Right lobe of liver (tissue), 6 donors: ENCODE measurements around the gene PRKAG3. TPM values are rescaled to one million over a fixed set of nuclear protein-coding genes. Genes with fewer than 3 reads are reported as not detected.

Source experiments
- ATAC-seq, 4 donors: fragments of 200-7000 bp; cut with Tn5 transposase; one replicate each; pipeline ENCODE4 v1.9.1; 2020; ENCODE audit warnings: mild to moderate bottlenecking in 4 of 4, moderate library complexity in 4 of 4
- DNase-seq, 3 donors: peaks; one replicate each; pipeline ENCODE4 v3.0.0-alpha.2; 2020
- H3K27ac ChIP-seq, 3 donors: fragments of 200-600 bp; one replicate each; pipeline ENCODE4 v1.8.0; 2022
- H3K27me3 ChIP-seq, 2 donors: fragments of 200-600 bp; one replicate each; pipeline ENCODE4 v1.8.0; 2022
- H3K36me3 ChIP-seq, 4 donors: fragments of 200-600 bp; sonication (generic) in 1 of 4; one replicate each; pipeline versions ENCODE4 v1.5.1 to v1.8.0; 2017 to 2022; ENCODE audit warnings: control low read depth in 1 of 4
- H3K4me1 ChIP-seq, 4 donors: fragments of 200-600 bp; sonication (generic) in 1 of 4; one replicate each; pipeline versions ENCODE4 v1.5.1 to v1.8.0; 2017 to 2022; ENCODE audit warnings: control low read depth in 1 of 4
- H3K4me3 ChIP-seq, 3 donors: fragments of 200-600 bp; one replicate each; pipeline ENCODE4 v1.8.0; 2022
- H3K9me3 ChIP-seq, 4 donors: fragments of 200-600 bp; sonication (generic) in 1 of 4; one replicate each; pipeline versions ENCODE4 v1.5.1 to v1.8.0; 2017 to 2022; ENCODE audit warnings: control low read depth in 1 of 4
- CTCF ChIP-seq, 4 donors: fragments of 200-600 bp in 3 of 4; fragments of 450-650 bp in 1 of 4; IDR thresholded peaks; one replicate each; pipeline versions ENCODE4 v1.5.1 to v1.8.0; 2016 to 2022; ENCODE audit warnings: antibody characterized with exemption in 4 of 4, mild to moderate bottlenecking in 2 of 4
- POLR2A ChIP-seq: fragments of 450-650 bp; IDR thresholded peaks from one replicate; pipeline ENCODE4 v1.6.1; 2017; ENCODE audit warnings: antibody characterized with exemption, mild to moderate bottlenecking
- WGBS: methylation state at CpG from one replicate; pipeline ENCODE4 v1.1.6; 2018; ENCODE audit warnings: low coverage, low lambda C conversion rate; ENCODE audit not compliant: insufficient coverage; ENCODE audit errors: missing lambda C conversion rate; 5-methylcytosine and 5-hydroxymethylcytosine counted together
- intact Hi-C, 2 donors: fragments of 100-400 bp; cut with DNase I; formaldehyde crosslinking; loops; one replicate each; pipeline versions ENCODE4 v1.11.2 to v1.14.1; 2022
- total RNA-seq, 6 experiments: library from RNA; depleted of rRNA in 2 of 6; stranded (reverse); fragments of >200 nt in 2 of 6; fragmentation: NEBNext Ultra II Directional in 3 of 6; extraction: Animal tissue kit (Norgen Biotek cat#: 25700) in 3 of 6; gene quantifications; one replicate each; pipeline versions ENCODE4 v1.1.0 to v1.2.4, GENCODE V29; 2016 to 2023
- donor health status: DM: no; HTN: yes; CAD: no.
- donor health status: DM: no; HTN: no; CAD: no.
- donor health status: DM: no; HTN: no; CAD: no.
- donor health status: DM: no; HTN: yes; CAD: no.
- donor health status: DM: no; HTN: yes; CAD: no.

PRKAG3 gene
- total RNA-seq, 6 experiments from 2014 or later, result not detected

- Histone ChIP-seq H3K36me3 (peaks cover 0 to 18% (median 4%) of the 10 kb centered on the region in 4 donors), H3K27me3 (no peaks in the 10 kb centered on the region), H3K27ac (no peak overlapping the region), H3K9me3 (no peaks in the 10 kb centered on the region), H3K4me1 (no peaks in the 10 kb centered on the region), H3K4me3 (no peak overlapping the region)
- ATAC-seq (peak in 3 of 4 donors; percentile 9 to 33 (median 24)), DNase-seq (no peak)
- TF ChIP-seq POLR2A, result no peak
- intact Hi-C loops, result no loop called here
- 100% methylated on average over 1 of the region's 7 CpGs for WGBS
These were observed 7.6 kb downstream of the PRKAG3 start for GRCh38 chr2:218824004-218824403.

- no peak for DNase-seq
- H3K4me3 ChIP-seq, result no peak overlapping the region
- peaks cover 0 to 25% (median 7%) of the 10 kb centered on the region in 4 donors for H3K36me3 ChIP-seq
- H3K27me3 ChIP-seq, result no peaks in the 10 kb centered on the region
- WGBS, result 43% methylated on average over 3 of the region's 9 CpGs
- H3K9me3 ChIP-seq, result no peaks in the 10 kb centered on the region
- intact Hi-C loops, result no loop called here
- H3K4me1 ChIP-seq, result no peaks in the 10 kb centered on the region
- no peak overlapping the region for H3K27ac ChIP-seq
- peak in 1 of 4 donors; percentile 19 for ATAC-seq
- TF ChIP-seq POLR2A (no peak), CTCF (IDR thresholded peaks at IDR 0.05) (no peak)
These were observed 8.3 kb downstream of the PRKAG3 start for GRCh38 chr2:218823196-218823855.

GRCh38 chr2:218822622-218823021, 9.0 kb downstream of the PRKAG3 start:
- intact Hi-C loops, result no loop called here
- Histone ChIP-seq H3K9me3 (no peaks in the 10 kb centered on the region), H3K36me3 (peaks cover 0 to 31% (median 10%) of the 10 kb centered on the region in 4 donors), H3K4me3 (no peak overlapping the region), H3K27me3 (no peaks in the 10 kb centered on the region), H3K4me1 (no peaks in the 10 kb centered on the region), H3K27ac (no peak overlapping the region)
- TF ChIP-seq CTCF (IDR thresholded peaks at IDR 0.05) (no peak), POLR2A (no peak)
- 78% methylated on average over 4 of the region's 7 CpGs for WGBS
- DNase-seq, result no peak
- no peak for ATAC-seq

- no peak for ATAC-seq
These were observed 9.9 kb downstream of the PRKAG3 start for GRCh38 chr2:218821605-218822211.

More at GRCh38 chr2:218821605-218822211, 9.9 kb downstream of the PRKAG3 start:
- intact Hi-C loops, result no loop called here
- DNase-seq, result no peak
- Histone ChIP-seq H3K27ac (no peak overlapping the region), H3K27me3 (no peaks in the 10 kb centered on the region), H3K36me3 (peaks cover 0 to 40% (median 14%) of the 10 kb centered on the region in 4 donors), H3K4me3 (no peak overlapping the region), H3K9me3 (no peaks in the 10 kb centered on the region), H3K4me1 (no peaks in the 10 kb centered on the region)
- TF ChIP-seq CTCF (IDR thresholded peaks at IDR 0.05), result no peak
- TF ChIP-seq POLR2A, result no peak
- 76% methylated on average over 9 of the region's 9 CpGs for WGBS
